Suppressor macrophage (primary cell): ENCODE data around the gene HACE1.

ENCODE experiments used
- DNase-seq, 4 experiments: peaks; one replicate each; pipeline ENCODE4 v3.0.0-alpha.2; 2020 to 2022

Gene HACE1

GRCh38 chr6:104684911-104685415 is 174.8 kb downstream of the HACE1 start:
- DNase-seq, result no peak

GRCh38 chr6:104683809-104684208 is 175.9 kb downstream of the HACE1 start:
- DNase-seq, result no peak

- peak; percentile 71 to 85 (median 77) for DNase-seq
These were observed 176.7 kb downstream of the HACE1 start for GRCh38 chr6:104682722-104683643.

GRCh38 chr6:104680539-104680938 is 179.2 kb downstream of the HACE1 start:
- DNase-seq, result no peak

GRCh38 chr6:104679971-104680370 is 179.7 kb downstream of the HACE1 start:
- no peak for DNase-seq
